ENCODE measurements around the gene PRSS2.

Gene PRSS2

GRCh38 chr7:142787034-142787768 lies 16.4 kb downstream of the PRSS2 start:
- DNase-seq (ENCODE audit: low read depth) = no peak

DNA sequence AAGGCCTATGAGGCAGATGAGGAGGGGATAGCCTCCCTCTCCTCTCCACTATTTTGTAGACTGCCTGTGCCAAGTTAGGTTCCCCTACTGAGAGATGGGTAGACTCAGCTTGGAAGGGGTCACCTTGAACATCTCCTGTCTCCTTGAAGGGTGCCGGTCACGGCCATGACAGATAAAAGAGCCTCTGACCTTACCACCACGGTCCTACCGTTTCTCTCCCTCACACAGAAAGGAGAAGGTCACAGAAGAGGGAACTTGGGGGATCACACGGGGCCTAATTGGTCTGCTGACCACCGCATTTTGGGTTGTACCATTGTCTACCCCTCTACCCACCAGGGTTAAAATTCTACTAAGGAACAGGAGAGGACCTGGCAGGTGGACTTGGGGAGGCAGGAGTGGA lies 17.0 kb downstream of the PRSS2 start:
- no peak for DNase-seq (ENCODE audit: low read depth)

DNA sequence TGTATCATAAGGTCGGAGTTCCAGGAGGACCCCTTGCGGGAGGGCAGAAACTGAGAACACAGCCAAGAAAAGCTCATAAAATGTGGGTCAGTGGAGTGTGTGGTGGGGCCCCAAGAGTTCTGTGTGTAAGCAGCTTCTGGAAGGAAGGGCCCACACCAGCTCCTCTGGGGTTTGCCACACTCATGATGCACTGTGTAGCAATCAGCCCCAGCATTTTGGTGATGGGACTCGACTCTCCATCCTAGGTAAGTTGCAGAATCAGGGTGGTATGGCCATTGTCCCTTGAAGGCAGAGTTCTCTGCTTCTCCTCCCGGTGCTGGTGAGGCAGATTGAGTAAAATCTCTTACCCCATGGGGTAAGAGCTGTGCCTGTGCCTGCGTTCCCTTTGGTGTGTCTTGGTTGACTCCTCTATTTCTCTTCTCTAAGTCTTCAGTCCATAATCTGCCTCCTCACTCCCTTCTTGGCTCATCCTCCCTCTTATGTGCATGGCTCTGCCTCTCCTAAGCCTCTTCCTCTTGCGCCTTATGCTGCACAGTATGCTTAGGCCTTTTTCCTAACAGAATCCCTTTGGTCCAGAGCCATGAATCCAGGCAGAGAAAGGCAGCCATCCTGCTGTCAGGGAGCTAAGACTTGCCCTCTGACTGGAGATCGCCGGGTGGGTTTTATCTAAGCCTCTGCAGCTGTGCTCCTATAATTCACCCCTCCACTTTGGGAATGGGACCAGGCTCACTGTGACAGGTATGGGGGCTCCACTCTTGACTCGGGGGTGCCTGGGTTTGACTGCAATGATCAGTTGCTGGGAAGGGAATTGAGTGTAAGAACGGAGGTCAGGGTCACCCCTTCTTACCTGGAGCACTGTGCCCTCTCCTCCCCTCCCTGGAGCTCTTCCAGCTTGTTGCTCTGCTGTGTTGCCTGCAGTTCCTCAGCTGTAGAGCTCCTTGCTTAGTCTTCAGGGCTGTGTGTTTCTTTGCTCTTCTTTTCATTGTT lies 17.8 kb downstream of the PRSS2 start:
- no peak for DNase-seq (ENCODE audit: low read depth)

- DNase-seq (ENCODE audit: low read depth) = no peak
Measured at GRCh38 chr7:142789441-142789840, 18.7 kb downstream of the PRSS2 start.

DNA sequence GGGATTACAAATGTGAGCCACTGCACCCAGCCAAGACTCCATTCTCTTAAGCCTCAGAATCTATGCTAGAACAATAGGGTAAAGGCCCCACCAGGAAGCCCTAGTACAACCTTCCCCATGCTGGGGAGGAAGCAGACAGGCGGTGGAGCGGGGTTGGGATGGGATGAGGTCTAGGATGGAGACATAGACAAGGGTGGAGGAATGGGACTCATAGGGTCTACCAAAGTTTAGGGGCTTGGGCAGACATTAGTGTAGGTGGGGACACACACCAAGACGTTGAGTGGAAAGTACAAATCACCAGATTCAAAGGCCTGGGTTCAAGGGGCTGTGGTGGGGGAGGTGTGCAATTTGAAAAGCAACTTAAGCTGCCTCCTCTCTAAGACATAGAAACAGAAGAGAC lies 19.3 kb downstream of the PRSS2 start:
- no peak for DNase-seq (ENCODE audit: low read depth)

- no peak for DNase-seq (ENCODE audit: low read depth)
Measured at GRCh38 chr7:142790555-142790954, 19.8 kb downstream of the PRSS2 start.

DNA sequence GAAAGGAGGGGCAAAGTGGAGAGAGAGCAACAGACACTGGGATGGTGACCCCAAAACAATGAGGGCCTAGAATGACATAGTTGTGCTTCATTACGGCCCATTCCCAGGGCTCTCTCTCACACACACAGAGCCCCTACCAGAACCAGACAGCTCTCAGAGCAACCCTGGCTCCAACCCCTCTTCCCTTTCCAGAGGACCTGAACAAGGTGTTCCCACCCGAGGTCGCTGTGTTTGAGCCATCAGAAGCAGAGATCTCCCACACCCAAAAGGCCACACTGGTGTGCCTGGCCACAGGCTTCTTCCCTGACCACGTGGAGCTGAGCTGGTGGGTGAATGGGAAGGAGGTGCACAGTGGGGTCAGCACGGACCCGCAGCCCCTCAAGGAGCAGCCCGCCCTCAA lies 20.7 kb downstream of the PRSS2 start:
- DNase-seq (ENCODE audit: low read depth) = no peak

- DNase-seq (ENCODE audit: low read depth) = no peak
Measured at GRCh38 chr7:142792129-142792528, 21.4 kb downstream of the PRSS2 start.

GRCh38 chr7:142792593-142792992 lies 21.8 kb downstream of the PRSS2 start:
- DNase-seq (ENCODE audit: low read depth) = no peak

GRCh38 chr7:142793156-142793555 lies 22.4 kb downstream of the PRSS2 start:
- peak; percentile 50 for DNase-seq (ENCODE audit: low read depth)

GRCh38 chr7:142795339-142795863 lies 24.6 kb downstream of the PRSS2 start:
- no peak for DNase-seq (ENCODE audit: low read depth)

DNA sequence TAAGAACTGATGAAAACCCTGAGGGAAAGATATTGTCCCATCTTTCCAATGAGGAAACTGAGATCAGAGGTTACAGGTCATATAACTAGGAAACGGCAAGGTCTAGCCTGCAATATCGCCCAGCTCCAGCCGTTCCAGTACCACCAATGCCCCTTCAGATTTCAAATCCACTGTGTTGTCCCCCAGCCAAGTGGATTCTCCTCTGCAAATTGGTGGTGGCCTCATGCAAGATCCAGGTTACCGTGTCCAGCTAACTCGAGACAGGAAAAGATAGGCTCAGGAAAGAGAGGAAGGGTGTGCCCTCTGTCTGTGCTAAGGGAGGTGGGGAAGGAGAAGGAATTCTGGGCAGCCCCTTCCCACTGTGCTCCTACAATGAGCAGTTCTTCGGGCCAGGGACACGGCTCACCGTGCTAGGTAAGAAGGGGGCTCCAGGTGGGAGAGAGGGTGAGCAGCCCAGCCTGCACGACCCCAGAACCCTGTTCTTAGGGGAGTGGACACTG lies 25.3 kb downstream of the PRSS2 start:
- DNase-seq (ENCODE audit: low read depth) = no peak

DNA sequence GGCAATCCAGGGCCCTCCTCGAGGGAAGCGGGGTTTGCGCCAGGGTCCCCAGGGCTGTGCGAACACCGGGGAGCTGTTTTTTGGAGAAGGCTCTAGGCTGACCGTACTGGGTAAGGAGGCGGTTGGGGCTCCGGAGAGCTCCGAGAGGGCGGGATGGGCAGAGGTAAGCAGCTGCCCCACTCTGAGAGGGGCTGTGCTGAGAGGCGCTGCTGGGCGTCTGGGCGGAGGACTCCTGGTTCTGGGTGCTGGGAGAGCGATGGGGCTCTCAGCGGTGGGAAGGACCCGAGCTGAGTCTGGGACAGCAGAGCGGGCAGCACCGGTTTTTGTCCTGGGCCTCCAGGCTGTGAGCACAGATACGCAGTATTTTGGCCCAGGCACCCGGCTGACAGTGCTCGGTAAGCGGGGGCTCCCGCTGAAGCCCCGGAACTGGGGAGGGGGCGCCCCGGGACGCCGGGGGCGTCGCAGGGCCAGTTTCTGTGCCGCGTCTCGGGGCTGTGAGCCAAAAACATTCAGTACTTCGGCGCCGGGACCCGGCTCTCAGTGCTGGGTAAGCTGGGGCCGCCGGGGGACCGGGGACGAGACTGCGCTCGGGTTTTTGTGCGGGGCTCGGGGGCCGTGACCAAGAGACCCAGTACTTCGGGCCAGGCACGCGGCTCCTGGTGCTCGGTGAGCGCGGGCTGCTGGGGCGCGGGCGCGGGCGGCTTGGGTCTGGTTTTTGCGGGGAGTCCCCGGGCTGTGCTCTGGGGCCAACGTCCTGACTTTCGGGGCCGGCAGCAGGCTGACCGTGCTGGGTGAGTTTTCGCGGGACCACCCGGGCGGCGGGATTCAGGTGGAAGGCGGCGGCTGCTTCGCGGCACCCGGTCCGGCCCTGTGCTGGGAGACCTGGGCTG lies 26.0 kb downstream of the PRSS2 start:
- DNase-seq (ENCODE audit: low read depth) = no peak

DNA sequence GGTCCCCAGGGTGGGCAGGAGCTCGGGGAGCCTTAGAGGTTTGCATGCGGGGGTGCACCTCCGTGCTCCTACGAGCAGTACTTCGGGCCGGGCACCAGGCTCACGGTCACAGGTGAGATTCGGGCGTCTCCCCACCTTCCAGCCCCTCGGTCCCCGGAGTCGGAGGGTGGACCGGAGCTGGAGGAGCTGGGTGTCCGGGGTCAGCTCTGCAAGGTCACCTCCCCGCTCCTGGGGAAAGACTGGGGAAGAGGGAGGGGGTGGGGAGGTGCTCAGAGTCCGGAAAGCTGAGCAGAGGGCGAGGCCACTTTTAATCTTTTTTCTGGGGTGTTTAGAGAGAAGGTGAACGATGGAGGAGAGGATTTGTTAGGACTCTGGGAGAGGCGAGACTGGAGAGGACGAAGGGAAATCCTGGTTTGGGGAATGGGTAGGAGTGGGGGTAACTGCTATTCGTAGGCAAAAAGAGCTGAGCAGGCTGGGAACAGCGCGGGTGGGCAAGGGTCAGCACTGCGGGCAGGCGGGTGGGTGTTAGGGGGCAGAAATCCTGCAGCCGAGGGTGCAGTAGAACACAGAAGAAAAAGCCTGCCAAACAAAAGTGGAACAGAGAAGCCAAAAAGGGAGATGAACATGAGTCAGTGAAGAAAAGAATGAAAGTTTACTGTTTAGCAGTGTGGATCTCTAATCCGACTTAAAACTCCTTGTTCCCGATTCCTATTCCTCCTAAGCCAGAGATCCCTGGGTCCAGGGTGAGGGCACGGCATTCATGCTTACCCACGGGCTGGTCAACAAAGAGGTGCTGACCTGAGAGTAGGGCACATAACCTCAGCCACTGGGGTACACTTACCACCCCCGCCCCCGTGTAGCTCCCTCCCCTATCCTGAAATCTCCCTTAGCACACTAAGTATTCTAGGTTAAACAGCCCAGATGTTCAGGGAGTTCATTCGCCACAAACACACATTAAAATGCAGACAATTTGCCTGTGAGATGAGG lies 26.9 kb downstream of the PRSS2 start:
- DNase-seq (ENCODE audit: low read depth) = no peak

DNA sequence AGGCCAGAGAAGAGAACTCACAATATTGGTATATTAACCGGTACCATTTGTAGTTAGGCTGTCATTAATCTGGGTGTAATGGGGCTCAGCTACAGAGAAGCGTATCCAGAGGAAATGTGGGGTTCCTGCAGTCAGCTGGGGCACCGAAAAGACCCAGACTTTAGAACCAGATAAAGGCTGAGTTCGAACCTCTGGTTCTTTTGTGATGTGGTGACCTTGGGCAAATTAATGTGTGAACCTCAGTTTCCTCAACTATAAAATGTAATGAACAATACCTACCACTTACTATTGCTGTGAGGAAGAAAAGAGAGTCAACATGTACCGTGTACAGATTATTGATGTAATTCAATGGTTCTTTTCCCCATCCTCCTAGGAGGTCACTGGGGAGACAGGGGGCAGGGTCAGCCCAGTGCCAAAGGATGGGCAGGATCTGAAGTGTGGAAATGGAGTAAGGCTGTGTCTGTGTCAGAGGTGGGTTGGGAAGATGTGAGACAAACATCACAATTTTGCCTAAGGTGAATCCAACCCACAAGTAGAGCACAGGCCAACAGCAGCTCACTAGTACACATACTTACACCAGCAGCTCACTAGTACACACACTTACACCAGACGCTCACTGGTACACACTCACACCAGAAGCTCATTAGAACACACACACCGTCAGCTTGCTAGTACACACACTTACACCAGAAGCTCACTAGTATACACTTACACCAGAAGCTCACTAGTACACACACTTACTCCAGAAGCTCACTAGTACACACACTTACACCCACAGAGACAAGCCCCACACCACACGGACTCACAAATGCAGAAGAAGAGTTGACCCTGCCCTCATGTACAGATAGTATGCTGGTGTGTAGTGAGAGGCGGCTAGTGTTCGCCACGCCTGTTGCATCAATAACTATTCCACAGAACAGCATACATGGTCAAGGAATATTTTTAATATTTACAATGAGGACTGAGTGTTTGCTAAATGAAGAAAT lies 28.0 kb downstream of the PRSS2 start:
- no peak for DNase-seq (ENCODE audit: low read depth)

DNA sequence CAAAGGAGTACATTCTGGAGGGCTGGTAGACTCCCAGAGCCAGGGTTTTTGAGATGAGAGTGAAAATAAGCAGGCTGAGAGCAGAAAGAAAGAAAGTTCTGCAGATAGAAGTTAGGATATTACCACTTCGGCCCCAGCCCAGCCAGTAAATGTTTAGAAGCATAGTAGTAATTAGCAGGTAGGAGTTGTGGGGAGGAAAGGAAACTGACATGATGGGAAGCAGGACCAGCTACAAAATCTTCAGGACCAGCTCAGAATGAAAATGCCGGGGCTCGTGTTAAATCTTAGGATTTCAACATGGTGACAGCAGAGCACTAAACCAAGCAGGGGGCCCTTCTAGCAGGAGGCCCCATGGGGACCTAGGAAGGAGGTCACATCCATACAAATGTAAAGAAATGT lies 28.7 kb downstream of the PRSS2 start:
- DNase-seq (ENCODE audit: low read depth) = no peak

DNA sequence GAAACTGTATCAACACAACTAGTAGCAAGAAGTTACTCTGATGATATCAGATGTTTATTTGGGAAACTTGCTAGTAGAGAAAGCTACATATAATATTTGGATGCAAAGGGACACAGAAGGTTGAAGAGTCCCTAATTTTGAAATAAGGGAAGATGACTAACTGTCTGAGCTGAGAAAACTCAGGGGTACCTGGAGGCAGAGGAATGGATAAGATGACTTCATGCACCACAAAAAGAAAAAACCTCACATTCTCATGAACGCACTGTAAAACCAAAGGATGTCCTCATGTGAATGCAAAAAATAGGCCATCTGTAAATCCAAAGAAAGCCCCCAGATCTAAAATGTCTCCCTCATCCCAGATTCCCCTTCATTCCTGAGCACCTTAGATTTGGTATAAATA lies 29.3 kb downstream of the PRSS2 start:
- DNase-seq (ENCODE audit: low read depth) = no peak

- DNase-seq (ENCODE audit: low read depth) = no peak
Measured at GRCh38 chr7:142800699-142801260, 30.0 kb downstream of the PRSS2 start.

Measured in iris pigment epithelial cell (primary cell).